IMR-90 (cell line): Measurements from ENCODE around the gene KMT2B.

Experiments
- BHLHE40 ChIP-seq: fragments of 150-350 bp; IDR thresholded peaks from 2 replicates; pipeline ENCODE4 v1.6.1; 2016; ENCODE audit warnings: mild to moderate bottlenecking, low read depth, low read length
- CEBPB ChIP-seq: IDR thresholded peaks from 2 replicates; pipeline ENCODE4 v1.6.1; 2012; ENCODE audit warnings: low read depth, low read length, improper control_type of control experiment
- FOS ChIP-seq: fragments of 150-350 bp; IDR thresholded peaks from 2 replicates; pipeline ENCODE4 v1.6.1; 2016; ENCODE audit warnings: low read depth, low read length
- MAZ ChIP-seq: IDR thresholded peaks from 2 replicates; pipeline ENCODE4 v1.6.1; 2012; ENCODE audit warnings: low read depth, mild to moderate bottlenecking, low read length, improper control_type of control experiment, moderate library complexity, borderline replicate concordance
- MXI1 ChIP-seq: IDR thresholded peaks from 2 replicates; pipeline ENCODE4 v1.6.1; 2012; ENCODE audit warnings: low read depth, mild to moderate bottlenecking, low read length, moderate library complexity, borderline replicate concordance
- POLR2A ChIP-seq: IDR thresholded peaks from 2 replicates; pipeline ENCODE4 v1.6.1; 2012; ENCODE audit warnings: mild to moderate bottlenecking, low read depth, low read length
- RAD21 ChIP-seq: IDR thresholded peaks from 2 replicates; pipeline ENCODE4 v1.6.1; 2012; ENCODE audit warnings: low read length, improper control_type of control experiment
- RCOR1 ChIP-seq: IDR thresholded peaks from 2 replicates; pipeline ENCODE4 v1.6.1; 2012; ENCODE audit warnings: mild to moderate bottlenecking, low read length, improper control_type of control experiment; ENCODE audit not compliant: insufficient replicate concordance
- RFX5 ChIP-seq: IDR thresholded peaks from 2 replicates; pipeline ENCODE4 v1.8.0; 2012; ENCODE audit warnings: low read depth, mild to moderate bottlenecking, low read length, moderate library complexity
- SMC3 ChIP-seq: fragments of 150-350 bp; IDR thresholded peaks from 2 replicates; pipeline ENCODE4 v1.6.1; 2016; ENCODE audit warnings: low read depth, mild to moderate bottlenecking, antibody characterized with exemption, low read length, moderate library complexity
- TF ChIP-seq, protein P1 (sequence below): conservative IDR thresholded peaks from 2 replicates; pipeline ENCODE4 v1.5.1; 2012; ENCODE audit warnings: mild to moderate bottlenecking, low read depth, low read length, improper control_type of control experiment
- TF ChIP-seq, protein P2 (sequence below): fragments of 150-350 bp; IDR thresholded peaks from 2 replicates; pipeline ENCODE4 v1.6.1; 2016; ENCODE audit warnings: low read depth, mild to moderate bottlenecking, low read length, moderate library complexity, borderline replicate concordance
- TF ChIP-seq, protein P3 (sequence below): fragments of 150-350 bp; IDR thresholded peaks from 2 replicates; pipeline ENCODE4 v1.6.1; 2017; ENCODE audit warnings: mild to moderate bottlenecking, antibody characterized with exemption, low read length, low read depth

DNA sequence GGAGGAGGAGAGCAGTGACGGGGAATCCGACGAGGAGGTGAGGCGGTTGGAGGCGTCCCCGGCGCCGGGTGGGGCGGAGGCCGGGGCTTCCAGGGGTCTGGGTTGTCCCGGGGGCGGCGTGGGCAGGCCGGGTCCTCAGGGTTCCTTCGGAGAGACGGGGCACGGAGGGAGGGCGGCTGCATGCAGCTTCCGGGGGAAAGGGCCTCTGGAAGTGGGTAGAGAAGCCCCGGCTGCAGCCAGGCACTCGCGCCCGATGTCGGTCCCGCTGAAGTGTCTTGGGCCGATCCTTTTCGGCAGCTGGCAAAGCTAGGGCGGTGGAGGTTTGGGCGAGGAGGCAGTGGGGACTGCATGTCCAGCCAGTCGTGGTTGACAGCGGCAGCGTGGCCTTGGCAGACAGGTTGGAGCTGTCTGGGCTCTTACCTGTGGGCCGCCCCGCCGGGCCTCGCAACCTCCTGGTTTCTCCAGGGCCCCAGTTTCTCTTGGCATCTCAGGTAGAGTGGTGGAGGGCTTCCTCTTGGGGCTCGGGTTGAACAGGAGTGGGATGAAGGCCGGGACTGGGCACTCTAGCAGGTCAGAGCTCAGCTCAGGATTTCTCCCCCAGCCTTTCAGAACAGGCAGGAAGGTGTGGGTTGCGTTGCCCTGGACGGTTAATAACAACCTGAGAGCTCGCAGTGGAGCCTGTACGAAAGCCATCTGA, 690 bp downstream of the KMT2B start:
- TF ChIP-seq, protein P1, sequence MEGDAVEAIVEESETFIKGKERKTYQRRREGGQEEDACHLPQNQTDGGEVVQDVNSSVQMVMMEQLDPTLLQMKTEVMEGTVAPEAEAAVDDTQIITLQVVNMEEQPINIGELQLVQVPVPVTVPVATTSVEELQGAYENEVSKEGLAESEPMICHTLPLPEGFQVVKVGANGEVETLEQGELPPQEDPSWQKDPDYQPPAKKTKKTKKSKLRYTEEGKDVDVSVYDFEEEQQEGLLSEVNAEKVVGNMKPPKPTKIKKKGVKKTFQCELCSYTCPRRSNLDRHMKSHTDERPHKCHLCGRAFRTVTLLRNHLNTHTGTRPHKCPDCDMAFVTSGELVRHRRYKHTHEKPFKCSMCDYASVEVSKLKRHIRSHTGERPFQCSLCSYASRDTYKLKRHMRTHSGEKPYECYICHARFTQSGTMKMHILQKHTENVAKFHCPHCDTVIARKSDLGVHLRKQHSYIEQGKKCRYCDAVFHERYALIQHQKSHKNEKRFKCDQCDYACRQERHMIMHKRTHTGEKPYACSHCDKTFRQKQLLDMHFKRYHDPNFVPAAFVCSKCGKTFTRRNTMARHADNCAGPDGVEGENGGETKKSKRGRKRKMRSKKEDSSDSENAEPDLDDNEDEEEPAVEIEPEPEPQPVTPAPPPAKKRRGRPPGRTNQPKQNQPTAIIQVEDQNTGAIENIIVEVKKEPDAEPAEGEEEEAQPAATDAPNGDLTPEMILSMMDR, result no peak
- TF ChIP-seq POLR2A (no peak), RFX5 (no peak), FOS (no peak), CEBPB (no peak), MAZ (no peak), RAD21 (no peak), MXI1 (peak; percentile 67; the same call in 1 of the 2 replicates), BHLHE40 (no peak), RCOR1 (no peak), SMC3 (no peak)
- TF ChIP-seq, protein P2, sequence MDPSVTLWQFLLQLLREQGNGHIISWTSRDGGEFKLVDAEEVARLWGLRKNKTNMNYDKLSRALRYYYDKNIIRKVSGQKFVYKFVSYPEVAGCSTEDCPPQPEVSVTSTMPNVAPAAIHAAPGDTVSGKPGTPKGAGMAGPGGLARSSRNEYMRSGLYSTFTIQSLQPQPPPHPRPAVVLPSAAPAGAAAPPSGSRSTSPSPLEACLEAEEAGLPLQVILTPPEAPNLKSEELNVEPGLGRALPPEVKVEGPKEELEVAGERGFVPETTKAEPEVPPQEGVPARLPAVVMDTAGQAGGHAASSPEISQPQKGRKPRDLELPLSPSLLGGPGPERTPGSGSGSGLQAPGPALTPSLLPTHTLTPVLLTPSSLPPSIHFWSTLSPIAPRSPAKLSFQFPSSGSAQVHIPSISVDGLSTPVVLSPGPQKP, result no peak
- TF ChIP-seq, protein P3, sequence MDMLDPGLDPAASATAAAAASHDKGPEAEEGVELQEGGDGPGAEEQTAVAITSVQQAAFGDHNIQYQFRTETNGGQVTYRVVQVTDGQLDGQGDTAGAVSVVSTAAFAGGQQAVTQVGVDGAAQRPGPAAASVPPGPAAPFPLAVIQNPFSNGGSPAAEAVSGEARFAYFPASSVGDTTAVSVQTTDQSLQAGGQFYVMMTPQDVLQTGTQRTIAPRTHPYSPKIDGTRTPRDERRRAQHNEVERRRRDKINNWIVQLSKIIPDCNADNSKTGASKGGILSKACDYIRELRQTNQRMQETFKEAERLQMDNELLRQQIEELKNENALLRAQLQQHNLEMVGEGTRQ, result no peak
